Measurements from ENCODE around the gene WWC2.

GRCh38 chr4:183118585-183118984, 19.5 kb downstream of the WWC2 start:
- TF ChIP-seq EZH2 (IDR thresholded peaks at IDR 0.05) (no peak), POLR2AphosphoS5 (IDR thresholded peaks at IDR 0.05; ENCODE audit: borderline replicate concordance, low read depth, low read length) (no peak)
